Activated T-cell treated with anti-CD3 and anti-CD28 coated beads for 24 hours (primary cell): ENCODE results near the gene RPS16.

Experiments used
- DNase-seq: peaks from one replicate; pipeline ENCODE4 v3.0.0-alpha.2; 2020; ENCODE audit warnings: low read depth

Gene RPS16

GRCh38 chr19:39449116-39449797 is 13.5 kb upstream of the RPS16 start:
- no peak for DNase-seq

GRCh38 chr19:39448271-39448670 is 12.5 kb upstream of the RPS16 start:
- no peak for DNase-seq

- DNase-seq: no peak
Measured at GRCh38 chr19:39446365-39447084, 10.8 kb upstream of the RPS16 start.

GRCh38 chr19:39445196-39446111 is 9.7 kb upstream of the RPS16 start, which contains the start of gene SUPT5H:
SUPT5H (plus strand) TSS chr19:39445582; CDS start chr19:39445891, 309 bp downstream.
- peak; percentile 97 for DNase-seq

GRCh38 chr19:39444598-39445195 is 8.9 kb upstream of the RPS16 start:
- DNase-seq: no peak

GRCh38 chr19:39438270-39438934 is 2.7 kb upstream of the RPS16 start:
- DNase-seq: no peak

GRCh38 chr19:39436350-39436716 is 584 bp upstream of the RPS16 start:
- no peak for DNase-seq

- DNase-seq: no peak
Measured at GRCh38 chr19:39434123-39435076, 1.3 kb downstream of the RPS16 start.

- no peak for DNase-seq
Measured at GRCh38 chr19:39433480-39434079, 2.2 kb downstream of the RPS16 start.

- no peak for DNase-seq
Measured at GRCh38 chr19:39432677-39433025, 3.1 kb downstream of the RPS16 start.

- no peak for DNase-seq
Measured at GRCh38 chr19:39430675-39431593, 4.8 kb downstream of the RPS16 start.

- DNase-seq: no peak
Measured at GRCh38 chr19:39428283-39429112, 7.3 kb downstream of the RPS16 start.

GRCh38 chr19:39427707-39428106 is 8.0 kb downstream of the RPS16 start:
- no peak for DNase-seq

GRCh38 chr19:39426170-39426569 is 9.6 kb downstream of the RPS16 start:
- DNase-seq: no peak

- no peak for DNase-seq
Measured at GRCh38 chr19:39425744-39426143, 10.0 kb downstream of the RPS16 start.

GRCh38 chr19:39424934-39425333 is 10.8 kb downstream of the RPS16 start:
- no peak for DNase-seq

GRCh38 chr19:39423258-39424086 is 12.3 kb downstream of the RPS16 start:
- no peak for DNase-seq
